A673 (cell line): ENCODE measurements around the gene GALNT7. TPM values are rescaled to one million over a fixed set of nuclear protein-coding genes. Genes with fewer than 3 reads are reported as not detected.

Experiments
- BruUV-seq: library from RNA; stranded (reverse); fragments of 400-500 nt; replicated peaks from 2 replicates; lab custom pipeline; 2021; lab: Mats Ljungman, UMichigan
- CTCF ChIA-PET: fragments of 300-600 bp; sonication (Branson Sonifier 250); formaldehyde crosslinking; loops from one replicate; lab custom pipeline; 2022; ENCODE audit warnings: antibody characterized with exemption; lab: Charles Lee
- POLR2A ChIA-PET: fragments of 300-600 bp; sonication (Branson Sonifier 250); formaldehyde crosslinking; loops from one replicate; lab custom pipeline; 2022; ENCODE audit warnings: antibody characterized with exemption; ENCODE audit not compliant: low non-redundant PET; lab: Charles Lee
- DNase-seq: peaks from one replicate; pipeline ENCODE4 v3.0.0-alpha.2; 2015; ENCODE audit warnings: low spot score
- H3K27ac ChIP-seq: fragments of 200-600 bp; sonication (generic); 2 replicates; pipeline ENCODE4 v1.5.1; 2016; ENCODE audit warnings: mixed run types, low read depth, mild to moderate bottlenecking, mixed read lengths, antibody characterized with exemption, low read length; ENCODE audit not compliant: poor library complexity, severe bottlenecking
- H3K27me3 ChIP-seq: fragments of 200-600 bp; sonication (generic); replicated peaks from 2 replicates; pipeline ENCODE4 v1.6.1; 2017; ENCODE audit warnings: mixed run types, low read depth, mild to moderate bottlenecking, mixed read lengths, antibody characterized with exemption, low read length; ENCODE audit not compliant: insufficient read depth, poor library complexity
- H3K36me3 ChIP-seq: fragments of 200-600 bp; sonication (generic); 2 replicates; pipeline ENCODE4 v1.6.1; 2016; ENCODE audit warnings: mixed run types, mild to moderate bottlenecking, mixed read lengths, antibody characterized with exemption, low read length; ENCODE audit not compliant: insufficient read depth, poor library complexity, severe bottlenecking
- H3K4me1 ChIP-seq: fragments of 200-600 bp; sonication (generic); 2 replicates; pipeline ENCODE4 v1.6.1; 2017; ENCODE audit warnings: mixed run types, mild to moderate bottlenecking, mixed read lengths, antibody characterized with exemption, low read length; ENCODE audit not compliant: insufficient read depth, poor library complexity, severe bottlenecking
- H3K4me3 ChIP-seq: fragments of 200-600 bp; sonication (generic); 2 replicates; pipeline ENCODE4 v1.5.1; 2016; ENCODE audit warnings: low read depth, mixed run types, mild to moderate bottlenecking, mixed read lengths, low read length; ENCODE audit not compliant: poor library complexity, severe bottlenecking
- H3K9me3 ChIP-seq: fragments of 200-600 bp; sonication (generic); 2 replicates; pipeline ENCODE4 v1.6.1; 2016; ENCODE audit warnings: mixed run types, low read depth, mild to moderate bottlenecking, mixed read lengths, antibody characterized with exemption, low read length; ENCODE audit not compliant: poor library complexity, severe bottlenecking
- CTCF ChIP-seq: fragments of 300-800, 200-600 bp; sonication (generic); conservative IDR thresholded peaks from 2 replicates; pipeline ENCODE4 v1.5.1; 2017; ENCODE audit warnings: low read depth, mild to moderate bottlenecking, antibody characterized with exemption, low read length, moderate library complexity, mixed read lengths
- EZH2 ChIP-seq: fragments of 200-600 bp; sonication (generic); IDR thresholded peaks from 2 replicates; pipeline ENCODE4 v1.6.1; 2017; ENCODE audit warnings: borderline replicate concordance, low read depth, mild to moderate bottlenecking, mixed read lengths, antibody characterized with exemption, low read length; ENCODE audit not compliant: poor library complexity, severe bottlenecking
- intact Hi-C: fragments of 100-400 bp; cut with micrococcal nuclease; formaldehyde crosslinking; loops from one replicate; pipeline ENCODE4 v1.10.0; 2022; ENCODE audit not compliant: unreplicated experiment
- total RNA-seq: library from RNA; stranded (reverse); gene quantifications from 2 replicates; pipeline ENCODE4 v1.2.3, GENCODE V29; 2021

Gene GALNT7
- total RNA-seq, 1 experiment from 2014 or later: 89.7 TPM

GRCh38 chr4:173347467-173347866 is 178.9 kb downstream of the GALNT7 start:
- no peak for DNase-seq
- H3K4me3 ChIP-seq: no peak overlapping the region
- H3K36me3 ChIP-seq: no peaks in the 10 kb centered on the region
- BruUV-seq: no TSS peak
- H3K27me3 ChIP-seq: no peaks in the 10 kb centered on the region
- TF ChIP-seq CTCF (no peak), EZH2 (no peak)
- H3K9me3 ChIP-seq: no peaks in the 10 kb centered on the region
- intact Hi-C loops: no loop called here
- ChIA-PET POLR2A (no interaction called here), CTCF (no interaction called here)
- H3K4me1 ChIP-seq: peaks cover 13% of the 10 kb centered on the region
- H3K27ac ChIP-seq: no peak overlapping the region

- Histone ChIP-seq H3K27me3 (no peaks in the 10 kb centered on the region), H3K4me1 (peaks cover 6% of the 10 kb centered on the region), H3K36me3 (no peaks in the 10 kb centered on the region), H3K4me3 (no peak overlapping the region), H3K9me3 (no peaks in the 10 kb centered on the region), H3K27ac (no peak overlapping the region)
- intact Hi-C loops: no loop called here
- POLR2A ChIA-PET: no interaction called here
- CTCF ChIA-PET: no interaction called here
- no TSS peak for BruUV-seq
- TF ChIP-seq EZH2 (no peak), CTCF (no peak)
- no peak for DNase-seq
Observed at GRCh38 chr4:173357939-173358338, 189.3 kb downstream of the GALNT7 start.

- H3K36me3 ChIP-seq: no peaks in the 10 kb centered on the region
- H3K4me1 ChIP-seq: peaks cover 6% of the 10 kb centered on the region
- TF ChIP-seq CTCF (peak; percentile 62), EZH2 (no peak)
- no peaks in the 10 kb centered on the region for H3K9me3 ChIP-seq
- intact Hi-C loops: no loop called here
- peak; percentile 46 for DNase-seq
- no TSS peak for BruUV-seq
- POLR2A ChIA-PET: no interaction called here
- H3K4me3 ChIP-seq: no peak overlapping the region
- CTCF ChIA-PET: interaction anchor here (0.5 kb wide), 1 partner anchor 347 kb away, joined by 6 read pairs; no protein-coding TSS in a partner anchor
- H3K27ac ChIP-seq: no peak overlapping the region
- no peaks in the 10 kb centered on the region for H3K27me3 ChIP-seq
Observed at GRCh38 chr4:173360587-173361221, 192.1 kb downstream of the GALNT7 start.
